Endothelial cell of hepatic sinusoid (primary cell): Measurements from ENCODE around the gene MRPS31.
"Not testable (repeated sequence)": the region's sequence is repeated elsewhere in the genome, so short reads cannot be mapped to it uniquely, and the experiment has no call there.

ENCODE experiments used
- in situ Hi-C: cut with HindIII; loops from 2 replicates; pipeline ENCODE4 v1.10.0; 2017; ENCODE audit warnings: low sequenced_read_pairs

The MRPS31 gene

DNA sequence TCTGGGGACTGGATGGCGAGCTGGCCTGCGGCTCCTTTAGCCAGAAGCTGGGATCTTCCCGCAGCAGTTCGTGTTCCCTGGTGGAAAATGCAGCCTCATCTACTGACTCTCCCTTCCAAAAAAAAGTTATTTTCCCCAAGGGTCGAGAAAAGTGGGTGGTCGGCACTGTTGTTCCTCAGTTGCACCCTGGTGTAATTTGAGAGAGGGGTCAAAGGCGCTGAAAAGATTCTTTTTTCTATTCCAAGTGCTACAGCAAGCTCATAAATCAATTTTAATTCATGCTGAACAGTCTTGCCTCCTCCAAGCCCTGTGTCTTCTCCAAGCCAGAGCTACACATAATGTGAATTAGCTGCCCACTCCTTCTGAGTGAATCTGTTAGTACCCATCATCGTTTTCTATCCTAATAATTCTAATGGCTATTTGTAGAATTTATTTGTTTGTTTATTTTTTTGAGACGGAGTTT is 19.2 kb upstream of the MRPS31 start:
- in situ Hi-C loops: no loop called here

DNA sequence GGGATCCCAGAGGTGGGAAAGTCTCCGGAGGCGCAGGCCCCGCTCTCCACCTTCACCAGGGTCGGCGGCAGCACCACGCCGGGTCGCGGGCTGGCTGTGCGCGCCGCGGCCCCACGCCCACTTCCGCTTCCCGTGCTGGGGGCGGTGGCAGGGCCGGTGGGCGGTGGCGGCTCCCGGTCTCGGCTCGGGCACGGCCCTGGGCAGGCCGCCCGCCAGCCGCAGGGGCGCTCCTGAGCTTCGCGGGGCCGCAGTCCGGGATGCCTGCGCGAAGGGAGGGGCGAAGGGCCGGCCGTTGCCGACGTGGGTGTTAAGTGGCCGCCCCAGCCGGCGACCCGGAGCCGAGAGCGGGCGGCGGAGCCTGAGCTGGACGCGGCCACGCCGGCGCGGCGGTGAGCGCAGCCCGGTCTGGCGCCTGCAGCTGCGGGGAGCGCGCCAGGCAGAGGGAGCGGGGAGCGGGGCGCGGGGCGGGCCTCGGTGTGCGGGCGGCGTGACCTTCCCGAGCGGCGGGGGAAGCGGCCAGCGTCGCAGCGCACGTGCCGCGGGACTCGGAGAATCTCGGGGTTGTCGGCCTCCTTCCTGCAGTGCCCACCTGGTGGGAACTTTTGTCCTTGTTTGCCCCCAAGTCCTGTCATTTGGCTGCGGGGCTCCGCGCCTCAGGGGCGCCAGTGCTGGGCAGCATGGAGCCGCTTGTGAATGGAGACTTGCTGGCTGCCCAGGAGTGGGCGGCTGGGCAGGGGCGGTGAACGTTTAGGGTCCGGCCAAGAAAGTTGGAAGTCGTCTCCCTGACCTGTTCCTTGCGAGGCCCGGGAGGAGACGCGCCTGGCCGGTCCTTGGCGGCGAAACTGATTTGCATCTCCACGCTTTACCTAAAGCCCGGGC is 18.5 kb upstream of the MRPS31 start, which contains the start of gene SLC25A15:
Gene SLC25A15 (plus strand): TSS at position 337 of the 879 bp plus-strand sequence. CDS start 3,616 bp downstream, outside the sequence.
- in situ Hi-C loops: no loop called here

- in situ Hi-C loops: not testable (repeated sequence)
Measured at GRCh38 chr13:40788540-40789274, 17.7 kb upstream of the MRPS31 start.

DNA sequence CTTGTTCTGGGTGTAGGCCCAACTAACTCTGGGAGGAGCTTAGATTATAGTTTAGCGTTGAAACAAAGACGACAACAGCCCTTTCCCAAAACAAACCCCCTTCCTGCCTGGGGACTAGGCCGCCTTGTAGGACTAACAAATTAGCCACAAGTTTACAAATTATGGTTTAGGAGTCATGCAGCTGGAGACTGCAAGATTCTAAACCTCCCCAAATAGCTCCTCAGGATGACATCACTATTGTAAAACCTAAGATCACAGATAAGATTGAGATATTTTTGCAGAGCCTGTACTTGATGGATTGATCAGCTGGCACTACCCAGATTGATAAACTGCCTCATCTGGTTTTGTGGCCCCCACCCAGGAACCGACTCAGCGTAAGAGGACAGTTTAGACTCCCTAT is 16.1 kb upstream of the MRPS31 start:
- in situ Hi-C loops: no loop called here

DNA sequence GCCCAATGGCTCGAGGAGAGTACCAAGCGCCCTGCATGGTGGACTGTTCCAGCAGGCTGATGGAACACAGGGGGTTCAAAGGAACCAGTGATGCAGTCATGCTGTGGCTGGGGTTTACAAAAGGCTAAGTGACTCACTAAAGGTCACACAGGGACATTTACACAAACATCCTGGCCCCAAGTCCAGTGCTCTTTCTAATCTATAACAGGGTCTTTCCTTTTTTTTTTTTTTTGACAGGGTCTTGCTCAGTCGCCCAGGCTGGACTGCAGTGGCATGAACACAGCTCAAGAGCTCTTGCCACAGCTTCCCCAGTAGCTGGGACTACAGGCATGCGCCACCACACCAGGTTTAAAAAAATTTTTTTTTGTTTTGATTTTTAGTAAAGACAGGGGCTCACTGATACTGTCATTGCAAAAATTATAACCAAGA is 15.6 kb upstream of the MRPS31 start:
- in situ Hi-C loops: no loop called here

DNA sequence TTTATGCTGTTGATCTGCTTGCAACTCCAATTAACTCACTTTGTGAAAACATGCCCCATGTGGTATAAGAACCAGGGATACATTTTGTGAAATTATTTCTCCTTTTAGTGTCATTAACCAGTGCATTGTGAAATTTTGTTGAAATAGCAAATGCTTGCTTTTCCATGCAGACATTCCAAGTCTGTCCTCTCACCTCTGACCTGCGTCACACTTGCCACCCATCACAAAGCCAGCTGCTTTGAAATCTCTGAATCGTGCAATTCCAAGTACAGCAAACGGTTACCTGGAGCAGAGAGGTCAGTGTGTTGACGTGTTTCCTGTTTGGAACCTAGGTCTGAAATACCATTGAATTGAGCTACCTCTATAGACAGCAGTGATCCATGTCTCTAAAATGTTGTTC is 13.6 kb upstream of the MRPS31 start:
- in situ Hi-C loops: no loop called here

GRCh38 chr13:40782971-40783370 is 12.0 kb upstream of the MRPS31 start:
- in situ Hi-C loops: not testable (repeated sequence)

DNA sequence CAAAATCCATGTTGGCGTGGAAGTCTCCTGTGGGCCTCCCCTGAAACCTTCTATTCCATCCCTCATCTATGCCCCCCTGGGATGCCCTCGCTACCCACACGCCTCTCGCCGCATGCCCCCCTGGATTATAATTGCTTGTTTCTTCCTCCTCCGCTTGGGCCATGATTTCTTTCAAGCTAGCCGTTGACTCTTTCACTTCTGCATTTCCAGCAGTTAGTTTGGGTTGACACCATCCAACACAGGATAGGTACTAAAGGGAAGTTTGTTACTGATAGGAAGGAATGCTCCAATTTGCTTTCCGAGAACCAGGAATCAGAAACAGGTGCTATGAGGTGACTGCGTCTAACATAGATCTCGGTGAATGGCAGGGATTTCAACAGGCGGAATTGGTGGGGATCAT is 10.7 kb upstream of the MRPS31 start:
- in situ Hi-C loops: no loop called here

DNA sequence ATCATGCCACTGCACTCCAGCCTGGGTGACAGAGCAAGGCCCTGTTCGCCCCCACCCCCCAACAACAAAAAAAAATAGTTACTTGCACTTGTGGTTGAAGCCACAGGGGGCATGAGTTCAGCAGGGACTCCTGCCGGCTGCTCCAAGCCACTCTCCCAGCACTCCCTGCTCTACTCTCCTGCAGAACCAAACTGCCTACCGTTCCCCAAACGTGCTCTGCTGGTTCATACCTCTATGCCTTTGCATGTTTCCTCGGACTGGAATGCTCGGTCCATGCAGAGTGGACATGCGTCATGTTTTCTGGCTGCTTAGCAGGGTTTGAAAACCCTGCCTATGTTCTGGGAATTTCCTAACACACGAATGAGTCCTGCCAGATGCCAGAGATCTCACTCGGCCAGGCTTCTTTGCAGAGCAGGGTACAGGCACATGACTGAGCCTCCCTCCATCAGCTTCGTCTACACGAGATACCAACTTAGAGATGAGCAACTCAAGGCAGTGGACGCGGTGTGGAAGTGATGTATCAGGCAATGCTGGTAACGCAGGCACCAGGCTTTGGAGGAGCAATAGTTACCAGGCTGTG is 9.9 kb upstream of the MRPS31 start:
- in situ Hi-C loops: no loop called here

DNA sequence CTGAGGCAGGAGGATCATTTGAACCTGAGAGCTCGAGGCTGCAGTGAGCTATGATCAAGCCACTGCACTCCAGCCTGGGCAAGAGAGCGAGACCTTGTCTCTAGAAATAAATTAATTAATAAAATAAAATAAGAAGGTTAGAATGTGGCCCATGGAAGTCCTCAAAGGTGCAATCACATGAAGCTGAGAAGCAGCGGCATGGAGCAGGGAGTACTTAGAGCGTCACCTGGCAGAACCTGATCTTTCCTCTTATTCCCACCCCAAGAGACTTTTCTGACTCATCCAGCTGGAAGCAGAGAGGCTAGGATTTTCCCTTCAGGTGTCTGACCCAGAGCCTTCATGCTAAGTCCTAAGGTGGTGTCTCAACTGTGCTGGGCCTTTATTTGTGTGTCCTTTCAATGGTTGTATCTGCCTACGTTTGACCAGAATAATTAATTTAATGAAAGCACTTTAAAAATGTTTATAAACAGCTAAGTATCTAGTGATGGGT is 8.9 kb upstream of the MRPS31 start:
- in situ Hi-C loops: no loop called here

DNA sequence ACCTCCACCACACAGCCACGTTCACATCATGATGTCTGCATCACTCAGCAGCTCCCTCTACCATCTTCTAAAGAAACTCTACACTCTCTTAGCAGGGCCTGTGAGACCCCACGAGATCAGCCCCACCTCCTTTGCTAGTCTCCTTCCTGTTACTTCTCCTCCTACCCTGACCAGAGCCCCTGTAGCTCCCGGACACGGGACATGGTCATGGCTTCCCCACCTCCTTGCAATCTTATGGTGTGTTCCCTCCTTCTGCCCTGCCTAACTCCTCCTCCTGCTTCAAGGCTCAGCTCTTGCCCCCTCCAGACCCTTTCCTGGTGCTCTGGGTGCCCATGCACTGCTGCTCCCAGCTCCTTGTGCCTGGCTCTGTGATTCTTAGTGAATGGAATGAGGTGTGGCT is 8.1 kb upstream of the MRPS31 start:
- in situ Hi-C loops: no loop called here

- in situ Hi-C loops: no loop called here
Measured at GRCh38 chr13:40777809-40778175, 6.8 kb upstream of the MRPS31 start.

DNA sequence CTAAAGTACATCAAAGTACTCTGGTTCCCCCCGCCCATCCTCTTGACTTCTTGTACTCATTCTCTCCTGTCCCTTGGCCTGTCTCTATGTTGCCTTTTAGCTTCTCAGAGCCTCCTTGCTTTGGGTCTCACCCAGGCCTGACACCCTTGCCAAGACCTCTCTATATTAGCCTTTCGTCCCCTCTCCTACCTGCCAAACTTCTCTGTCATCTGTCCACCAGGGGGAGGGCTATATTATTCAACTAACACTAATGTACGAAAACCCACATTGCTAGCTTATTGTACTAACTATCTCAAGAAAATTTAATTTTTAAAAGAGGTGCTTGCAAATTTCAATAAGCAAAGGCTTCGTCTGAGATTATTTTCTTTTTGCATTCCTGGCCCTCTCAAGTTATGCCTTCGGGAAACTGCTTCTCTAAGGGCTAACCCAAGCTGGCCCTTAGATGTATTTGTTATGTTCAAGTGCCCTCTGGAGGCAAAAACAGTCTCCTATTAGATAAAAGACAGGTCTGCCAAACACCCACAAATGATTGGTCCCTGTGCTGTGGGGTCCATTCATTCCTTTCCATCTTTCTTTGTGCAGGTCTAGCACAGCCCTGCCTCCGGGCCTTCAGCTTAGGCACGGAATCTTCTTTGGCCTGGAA is 6.3 kb upstream of the MRPS31 start:
- in situ Hi-C loops: no loop called here

DNA sequence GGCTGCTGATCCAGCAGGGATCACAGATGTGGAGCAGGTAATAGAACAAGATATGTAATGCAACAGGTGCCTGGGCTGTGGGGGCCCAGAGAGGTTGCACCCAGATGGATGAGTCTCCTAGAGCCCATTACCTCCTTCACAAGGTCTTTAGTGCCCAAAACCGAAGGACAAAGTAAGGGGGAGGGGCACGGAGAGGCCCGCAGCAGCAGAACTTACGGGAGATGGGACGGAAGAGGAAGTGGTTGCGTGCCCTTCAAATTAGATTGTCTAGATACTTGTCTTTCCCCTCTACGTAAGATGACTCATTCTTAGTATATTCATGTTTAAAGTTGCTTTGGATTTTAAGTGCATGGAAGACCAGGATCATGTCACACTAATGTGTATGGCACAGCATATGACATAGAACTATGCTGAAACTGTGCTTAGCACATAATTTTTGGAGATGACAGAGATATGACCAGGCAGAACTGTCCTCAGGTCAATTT is 5.7 kb upstream of the MRPS31 start:
- in situ Hi-C loops: no loop called here

- in situ Hi-C loops: no loop called here
Measured at GRCh38 chr13:40776232-40776631, 5.2 kb upstream of the MRPS31 start.

GRCh38 chr13:40774672-40775071 is 3.7 kb upstream of the MRPS31 start:
- in situ Hi-C loops: no loop called here

GRCh38 chr13:40772765-40773473 is 1.9 kb upstream of the MRPS31 start:
- in situ Hi-C loops: no loop called here

- in situ Hi-C loops: no loop called here
Measured at GRCh38 chr13:40770609-40770933, 419 bp downstream of the MRPS31 start.

- in situ Hi-C loops: no loop called here
Measured at GRCh38 chr13:40769970-40770369, 1.0 kb downstream of the MRPS31 start.

GRCh38 chr13:40765602-40766001 is 5.4 kb downstream of the MRPS31 start:
- in situ Hi-C loops: no loop called here
